Measurements from ENCODE around the gene C11orf52. TPM values are rescaled to one million over a fixed set of nuclear protein-coding genes. Genes with fewer than 3 reads are reported as not detected.
A peak's percentile ranks its signal among the peaks of the same experiment; 100 is the strongest.

The C11orf52 gene
- total and polyA plus RNA-seq, 2 of the 13 experiments (the other 11 are each of a cell fraction or from before 2014, with no cell fraction given): 7.4 to 11.0 TPM

- TF ChIP-seq ZHX2 (IDR thresholded peaks at IDR 0.05; ENCODE audit: low read depth) (no peak), ZHX2 (CRISPR knock-in tag; IDR thresholded peaks at IDR 0.05; ENCODE audit: borderline replicate concordance) (no peak), ZNF746 (CRISPR knock-in tag; IDR thresholded peaks at IDR 0.05) (no peak; the same call in none of the 2 replicates), NR1H2 (CRISPR knock-in tag; IDR thresholded peaks at IDR 0.05; ENCODE audit: borderline replicate concordance, low read depth) (no peak), HOMEZ (CRISPR knock-in tag; IDR thresholded peaks at IDR 0.05; ENCODE audit: low read depth) (peak; percentile 77; the same call in 1 of the 2 replicates), ZSCAN20 (CRISPR knock-in tag; IDR thresholded peaks at IDR 0.05; ENCODE audit: borderline replicate concordance) (0 out of 2 replicates have a peak, but pooled peaks have one; percentile 62), ZFY (CRISPR knock-in tag; IDR thresholded peaks at IDR 0.05) (peak; percentile 89), POGK (CRISPR knock-in tag; conservative IDR thresholded peaks at IDR 0.05) (no peak; the same call in 1 of the 2 replicates), ZBTB37 (CRISPR knock-in tag; IDR thresholded peaks at IDR 0.05) (no peak), THAP7 (CRISPR knock-in tag; IDR thresholded peaks at IDR 0.05) (peak; percentile 59; the same call in 1 of the 2 replicates), ZNF468 (CRISPR knock-in tag; IDR thresholded peaks at IDR 0.05) (no peak), KAT7 (CRISPR knock-in tag; IDR thresholded peaks at IDR 0.05; ENCODE audit: borderline replicate concordance) (no peak), ZNF780A (CRISPR knock-in tag; IDR thresholded peaks at IDR 0.05) (no peak)
Measured at GRCh38 chr11:111926505-111927391, 8.0 kb downstream of the C11orf52 start (continued).
